Measurements from ENCODE around the gene FLII. TPM values are rescaled to one million over a fixed set of nuclear protein-coding genes. Genes with fewer than 3 reads are reported as not detected.

FLII gene
- total RNA-seq, 1 experiment from 2014 or later: 343 TPM

GRCh38 chr17:18253187-18253884, 5.2 kb downstream of the FLII start:
- Mint-ChIP-seq H3K9me3 (ENCODE audit: unreplicated experiment) (no peaks in the 10 kb centered on the region), H3K27me3 (ENCODE audit: insufficient read depth, unreplicated experiment) (no peaks in the 10 kb centered on the region), H3K4me1 (ENCODE audit: low read depth, unreplicated experiment) (no peaks in the 10 kb centered on the region), H3K4me3 (ENCODE audit: unreplicated experiment) (no peak overlapping the region), H3K36me3 (ENCODE audit: insufficient read depth, unreplicated experiment) (peaks cover 78% of the 10 kb centered on the region), H3K27ac (ENCODE audit: unreplicated experiment) (no peak overlapping the region)
- Histone ChIP-seq H3K4me1 (peaks cover 5% of the 10 kb centered on the region), H3K27me3 (replicated peaks; ENCODE audit: control insufficient read depth, insufficient read depth, low read length) (no peaks in the 10 kb centered on the region), H3K4me3 (ENCODE audit: low read depth, low read length) (no peak overlapping the region), H3K36me3 (ENCODE audit: control insufficient read depth, insufficient read depth, low read length) (peaks cover 9% of the 10 kb centered on the region), H3K9me3 (no peaks in the 10 kb centered on the region)
- ChIA-PET CTCF (no interaction called here), POLR2A (interaction anchor here (0.6 to 0.9 kb wide), 2 partner anchors 15 to 50 kb away, joined by 3 to 4 read pairs; no protein-coding TSS in a partner anchor)
- no peak for TF ChIP-seq CTCF (IDR thresholded peaks at IDR 0.05; ENCODE audit: insufficient read depth in 1 of 2, low read depth in 1 of 2, low read length in 1 of 2, severe bottlenecking in 1 of 2, unreplicated experiment in 1 of 2)
- BruUV-seq (replicated peaks): no TSS peak
- intact Hi-C loops (cut with micrococcal nuclease; ENCODE audit: unreplicated experiment): no loop called here
- DNase-seq: no peak

GRCh38 chr17:18252160-18252559, 6.4 kb downstream of the FLII start:
- no TSS peak for BruUV-seq (replicated peaks)
- TF ChIP-seq CTCF (IDR thresholded peaks at IDR 0.05; ENCODE audit: insufficient read depth in 1 of 2, low read depth in 1 of 2, low read length in 1 of 2, severe bottlenecking in 1 of 2, unreplicated experiment in 1 of 2): no peak
- ChIA-PET POLR2A (no interaction called here), CTCF (no interaction called here)
- Mint-ChIP-seq H3K36me3 (ENCODE audit: insufficient read depth, unreplicated experiment) (peaks cover 81% of the 10 kb centered on the region), H3K9me3 (ENCODE audit: unreplicated experiment) (no peaks in the 10 kb centered on the region), H3K27ac (ENCODE audit: unreplicated experiment) (no peak overlapping the region), H3K27me3 (ENCODE audit: insufficient read depth, unreplicated experiment) (no peaks in the 10 kb centered on the region), H3K4me1 (ENCODE audit: low read depth, unreplicated experiment) (no peaks in the 10 kb centered on the region), H3K4me3 (ENCODE audit: unreplicated experiment) (no peak overlapping the region)
- Histone ChIP-seq H3K36me3 (ENCODE audit: control insufficient read depth, insufficient read depth, low read length) (peaks cover 9% of the 10 kb centered on the region), H3K4me1 (peaks cover under 1% of the 10 kb centered on the region; the same call in 1 of the 2 replicates), H3K27me3 (replicated peaks; ENCODE audit: control insufficient read depth, insufficient read depth, low read length) (no peaks in the 10 kb centered on the region), H3K9me3 (no peaks in the 10 kb centered on the region), H3K4me3 (ENCODE audit: low read depth, low read length) (no peak overlapping the region)
- DNase-seq: no peak
- intact Hi-C loops (cut with micrococcal nuclease; ENCODE audit: unreplicated experiment): no loop called here

GRCh38 chr17:18251204-18251603, 7.3 kb downstream of the FLII start:
- ChIA-PET CTCF (no interaction called here), POLR2A (no interaction called here)
- DNase-seq: no peak
- Mint-ChIP-seq H3K4me3 (ENCODE audit: unreplicated experiment) (no peak overlapping the region), H3K27me3 (ENCODE audit: insufficient read depth, unreplicated experiment) (no peaks in the 10 kb centered on the region), H3K9me3 (ENCODE audit: unreplicated experiment) (no peaks in the 10 kb centered on the region), H3K36me3 (ENCODE audit: insufficient read depth, unreplicated experiment) (peaks cover 86% of the 10 kb centered on the region), H3K4me1 (ENCODE audit: low read depth, unreplicated experiment) (no peaks in the 10 kb centered on the region), H3K27ac (ENCODE audit: unreplicated experiment) (no peak overlapping the region)
- Histone ChIP-seq H3K9me3 (no peaks in the 10 kb centered on the region), H3K4me1 (no peaks in the 10 kb centered on the region), H3K36me3 (ENCODE audit: control insufficient read depth, insufficient read depth, low read length) (peaks cover 10% of the 10 kb centered on the region), H3K27me3 (replicated peaks; ENCODE audit: control insufficient read depth, insufficient read depth, low read length) (no peaks in the 10 kb centered on the region), H3K4me3 (ENCODE audit: low read depth, low read length) (no peak overlapping the region)
- intact Hi-C loops (cut with micrococcal nuclease; ENCODE audit: unreplicated experiment): no loop called here
- TF ChIP-seq CTCF (IDR thresholded peaks at IDR 0.05; ENCODE audit: insufficient read depth in 1 of 2, low read depth in 1 of 2, low read length in 1 of 2, severe bottlenecking in 1 of 2, unreplicated experiment in 1 of 2): no peak
- no TSS peak for BruUV-seq (replicated peaks)
